Vagina (tissue), 2 donors: ENCODE results near the gene ABL1. TPM values are rescaled to one million over a fixed set of nuclear protein-coding genes. Genes with fewer than 3 reads are reported as not detected.

Experiments used
- DNase-seq, 2 donors: peaks; one replicate each; pipeline ENCODE4 v3.0.0-alpha.2; 2017; ENCODE audit errors: extremely low spot score in 2 of 2
- H3K27ac ChIP-seq: fragments of 200-600 bp; sonication (generic); one replicate; pipeline ENCODE4 v1.5.1; 2019
- H3K27me3 ChIP-seq: fragments of 200-600 bp; sonication (generic); one replicate; pipeline ENCODE4 v1.5.1; 2019
- H3K36me3 ChIP-seq, 2 donors: fragments of 200-600 bp; sonication (generic); one replicate each; pipeline ENCODE4 v1.5.1; 2017 to 2019
- H3K4me1 ChIP-seq: fragments of 200-600 bp; sonication (generic); one replicate; pipeline ENCODE4 v1.5.1; 2019
- H3K4me3 ChIP-seq, 2 donors: fragments of 200-600 bp; sonication (generic); 1 replicate in 1 of 2; 2 replicates in 1 of 2; pipeline ENCODE4 v1.5.1; 2016 to 2019
- H3K9me3 ChIP-seq: fragments of 200-600 bp; sonication (generic); one replicate; pipeline ENCODE4 v1.5.1; 2019
- CTCF ChIP-seq, 3 experiments: fragments of 450-650 bp in 2 of 3; fragments of 200-600 bp in 1 of 3; sonication (generic) in 1 of 3; IDR thresholded peaks; one replicate each; pipeline ENCODE4 v1.5.1; 2017 to 2019; ENCODE audit warnings: antibody characterized with exemption in 3 of 3, mild to moderate bottlenecking in 2 of 3, moderate library complexity in 2 of 3
- POLR2A ChIP-seq, 2 donors: fragments of 450-650 bp; IDR thresholded peaks; one replicate each; pipeline ENCODE4 v1.6.1; 2017; ENCODE audit warnings: antibody characterized with exemption in 2 of 2, mild to moderate bottlenecking in 2 of 2, moderate library complexity in 2 of 2
- POLR2AphosphoS5 ChIP-seq, 2 donors: sonication (generic); formaldehyde crosslinking; IDR thresholded peaks; one replicate each; pipeline ENCODE4 v1.9.0; 2017; ENCODE audit warnings: antibody characterized with exemption in 2 of 2, mild to moderate bottlenecking in 2 of 2, low read depth in 1 of 2; ENCODE audit not compliant: insufficient read depth in 1 of 2
- intact Hi-C: fragments of 100-400 bp; cut with DNase I; formaldehyde crosslinking; loops from one replicate; pipeline ENCODE4 v1.15.1; 2023
- total RNA-seq: library from RNA; depleted of rRNA; stranded (reverse); fragments of >200 nt; gene quantifications from one replicate; pipeline ENCODE4 v1.2.3, GENCODE V29; 2016

The ABL1 gene
- total RNA-seq, 1 donor from 2014 or later: 68.5 TPM

GRCh38 chr9:130886981-130887380 is 51.9 kb downstream of the ABL1 start:
- no peaks in the 10 kb centered on the region for H3K4me1 ChIP-seq
- H3K27me3 ChIP-seq: no peaks in the 10 kb centered on the region
- intact Hi-C loops: no loop called here
- DNase-seq: no peak
- TF ChIP-seq POLR2A (IDR thresholded peaks at IDR 0.05) (no peak), POLR2AphosphoS5 (IDR thresholded peaks at IDR 0.05; ENCODE audit: insufficient read depth in 1 of 2, low read depth in 1 of 2) (no peak), CTCF (IDR thresholded peaks at IDR 0.05) (no peak)
- H3K9me3 ChIP-seq: no peaks in the 10 kb centered on the region
- H3K4me3 ChIP-seq: no peak overlapping the region
- H3K27ac ChIP-seq: no peak overlapping the region
- H3K36me3 ChIP-seq: peaks cover 0 to 79% of the 10 kb centered on the region in 2 donors

- Histone ChIP-seq H3K9me3 (no peaks in the 10 kb centered on the region), H3K27ac (no peak overlapping the region), H3K27me3 (no peaks in the 10 kb centered on the region), H3K4me1 (peaks cover 6% of the 10 kb centered on the region), H3K36me3 (peaks cover 0 to 73% of the 10 kb centered on the region in 2 donors), H3K4me3 (no peak overlapping the region)
- no peak for DNase-seq
- no peak for TF ChIP-seq POLR2AphosphoS5 (IDR thresholded peaks at IDR 0.05; ENCODE audit: insufficient read depth in 1 of 2, low read depth in 1 of 2)
- TF ChIP-seq POLR2A (IDR thresholded peaks at IDR 0.05): no peak
- no peak for TF ChIP-seq CTCF (IDR thresholded peaks at IDR 0.05)
- intact Hi-C loops: no loop called here
Measured at GRCh38 chr9:130887494-130888144, 52.6 kb downstream of the ABL1 start.

- DNase-seq: no peak
- peaks cover 13% of the 10 kb centered on the region for H3K4me1 ChIP-seq
- H3K27me3 ChIP-seq: no peaks in the 10 kb centered on the region
- TF ChIP-seq POLR2AphosphoS5 (IDR thresholded peaks at IDR 0.05; ENCODE audit: insufficient read depth in 1 of 2, low read depth in 1 of 2) (no peak), CTCF (IDR thresholded peaks at IDR 0.05) (no peak)
- H3K9me3 ChIP-seq: no peaks in the 10 kb centered on the region
- peaks cover 0 to 72% of the 10 kb centered on the region in 2 donors for H3K36me3 ChIP-seq
- no peak overlapping the region for H3K4me3 ChIP-seq
- H3K27ac ChIP-seq: no peak overlapping the region
- intact Hi-C loops: no loop called here
Measured at GRCh38 chr9:130888146-130888885, 53.3 kb downstream of the ABL1 start.

GRCh38 chr9:130890124-130890523 is 55.1 kb downstream of the ABL1 start:
- intact Hi-C loops: no loop called here
- no peak overlapping the region for H3K4me3 ChIP-seq
- H3K27me3 ChIP-seq: no peaks in the 10 kb centered on the region
- DNase-seq: no peak
- H3K9me3 ChIP-seq: no peaks in the 10 kb centered on the region
- peaks cover 31% of the 10 kb centered on the region for H3K4me1 ChIP-seq
- H3K36me3 ChIP-seq: peaks cover 0 to 56% of the 10 kb centered on the region in 2 donors
- TF ChIP-seq POLR2A (IDR thresholded peaks at IDR 0.05): no peak
- TF ChIP-seq POLR2AphosphoS5 (IDR thresholded peaks at IDR 0.05; ENCODE audit: insufficient read depth in 1 of 2, low read depth in 1 of 2): no peak
- no peak for TF ChIP-seq CTCF (IDR thresholded peaks at IDR 0.05)
- no peak overlapping the region for H3K27ac ChIP-seq
